H54 (cell line): ENCODE results near the gene NGB.
A peak's percentile ranks its signal among the peaks of the same experiment; 100 is the strongest.
"Not testable (repeated sequence)": the region's sequence is repeated elsewhere in the genome, so short reads cannot be mapped to it uniquely, and the experiment has no call there.

Experiments
- DNase-seq: peaks from one replicate; pipeline ENCODE4 v3.0.0; 2011; ENCODE audit warnings: low spot score, mixed read lengths; ENCODE audit not compliant: insufficient read length
- FAIRE-seq: peaks from 3 replicates; lab custom pipeline; 2011; peaks lifted over from hg19 to GRCh38; lab: Jason Lieb, UNC
- POLR2A ChIP-seq: IDR thresholded peaks from 2 replicates; pipeline ENCODE4 v1.6.1; 2011; ENCODE audit warnings: low read depth, mild to moderate bottlenecking, low read length

The NGB gene

GRCh38 chr14:77306851-77307496, 36.0 kb upstream of the NGB start:
- DNase-seq (no peak), FAIRE-seq (no peak)
- no peak for TF ChIP-seq POLR2A

- DNase-seq (no peak), FAIRE-seq (no peak)
- TF ChIP-seq POLR2A, result no peak
Measured at GRCh38 chr14:77306416-77306815, 35.4 kb upstream of the NGB start.

DNA sequence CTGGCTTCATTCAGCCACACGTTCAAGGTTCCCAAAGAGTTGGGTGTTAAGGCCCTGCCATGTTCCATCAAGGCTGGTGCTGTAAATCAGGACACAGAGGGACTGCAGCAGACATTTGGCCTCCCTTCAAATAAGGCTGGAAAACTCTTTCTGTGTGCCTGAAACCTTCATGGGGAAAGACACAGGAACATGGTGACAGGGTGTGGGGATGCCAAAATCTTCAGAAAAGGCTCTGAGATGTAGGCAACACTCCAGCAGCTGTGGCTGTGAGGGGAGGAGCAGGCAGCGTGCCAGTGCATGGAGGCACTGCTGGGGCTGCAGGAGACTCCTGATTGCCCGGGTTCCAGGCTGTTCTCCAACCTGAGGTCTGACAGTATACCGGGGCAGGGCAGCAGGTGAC, 34.7 kb upstream of the NGB start:
- DNase-seq (no peak), FAIRE-seq (no peak)
- TF ChIP-seq POLR2A, result no peak

DNA sequence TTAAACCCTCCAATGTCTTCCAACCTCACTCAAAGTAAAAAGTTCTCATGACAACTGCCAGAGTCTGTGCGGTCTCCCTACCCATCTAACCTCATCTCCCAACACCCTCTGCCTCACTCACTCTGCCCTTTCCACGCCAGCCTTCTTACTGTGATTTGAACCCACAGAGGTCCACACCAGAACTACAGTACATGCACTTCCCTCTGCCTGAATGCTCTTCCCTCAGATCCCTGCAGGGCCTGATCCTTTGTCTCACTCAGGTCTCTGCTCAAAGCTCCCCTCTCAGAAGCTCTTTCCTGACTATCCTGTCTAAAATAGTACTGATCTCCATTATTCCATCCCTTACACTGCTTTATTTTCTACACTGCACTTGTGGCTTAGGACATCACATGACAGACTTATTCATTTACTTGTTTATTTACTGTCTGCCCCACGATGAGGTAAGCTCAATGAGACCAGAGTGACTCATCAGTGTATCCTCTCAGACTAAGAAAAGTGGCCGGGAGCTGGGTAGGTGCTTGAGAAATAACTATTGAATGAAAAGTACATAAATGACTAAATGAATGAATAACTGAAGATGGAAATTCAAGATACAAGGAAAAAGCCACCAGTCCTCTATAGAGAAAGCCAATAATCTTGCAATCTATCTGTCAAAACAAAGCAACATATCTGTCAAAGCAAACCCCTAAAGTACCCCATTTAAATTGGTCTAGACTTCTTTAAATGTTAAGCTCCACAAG, 32.6 kb upstream of the NGB start:
- peak; percentile 67 for DNase-seq
- no peak for TF ChIP-seq POLR2A
- peak; percentile 83 for FAIRE-seq

DNA sequence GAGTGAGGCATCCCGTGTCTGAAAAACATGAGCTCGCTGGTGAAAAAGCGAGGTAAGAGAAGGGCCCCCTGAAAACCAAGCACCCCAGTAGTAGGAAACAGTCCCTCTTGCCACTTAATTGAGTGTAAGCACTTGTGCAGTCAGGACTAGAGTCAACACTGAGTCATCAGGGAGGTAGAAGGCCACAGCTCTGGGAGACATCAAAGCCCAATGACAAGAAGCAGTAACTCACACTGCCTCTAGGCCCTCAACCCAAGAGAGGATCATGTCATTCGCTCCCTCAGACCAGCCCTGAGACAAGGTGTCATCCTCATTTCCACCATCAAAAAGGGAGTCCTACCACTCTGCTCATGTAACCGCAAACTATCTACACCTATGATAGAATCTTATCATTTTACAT, 31.9 kb upstream of the NGB start:
- DNase-seq (peak; percentile 47), FAIRE-seq (peak; percentile 80)
- no peak for TF ChIP-seq POLR2A

GRCh38 chr14:77301103-77301502, 30.1 kb upstream of the NGB start:
- TF ChIP-seq POLR2A, result no peak
- no peak for FAIRE-seq
- DNase-seq, result peak; percentile 32

DNA sequence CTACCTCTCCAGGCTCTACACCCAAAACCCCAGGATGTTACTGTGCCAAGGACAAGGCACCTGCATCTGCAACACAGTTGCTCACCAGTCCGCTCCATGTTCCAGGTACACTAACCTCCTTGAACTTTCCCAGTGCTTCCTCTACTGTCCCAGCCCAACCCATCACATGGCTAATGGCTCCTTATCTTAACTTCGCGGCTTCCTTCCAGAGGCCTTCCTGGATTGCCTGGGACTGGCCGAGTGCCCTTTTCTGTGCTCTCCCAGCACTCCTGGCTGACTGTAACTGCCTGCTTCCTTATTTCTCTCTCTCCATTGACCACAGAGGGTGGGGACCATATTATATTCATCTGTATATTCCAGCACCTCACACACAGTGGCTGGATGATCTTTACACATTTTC, 28.8 kb upstream of the NGB start:
- no peak for TF ChIP-seq POLR2A
- no peak for DNase-seq
- no peak for FAIRE-seq

DNA sequence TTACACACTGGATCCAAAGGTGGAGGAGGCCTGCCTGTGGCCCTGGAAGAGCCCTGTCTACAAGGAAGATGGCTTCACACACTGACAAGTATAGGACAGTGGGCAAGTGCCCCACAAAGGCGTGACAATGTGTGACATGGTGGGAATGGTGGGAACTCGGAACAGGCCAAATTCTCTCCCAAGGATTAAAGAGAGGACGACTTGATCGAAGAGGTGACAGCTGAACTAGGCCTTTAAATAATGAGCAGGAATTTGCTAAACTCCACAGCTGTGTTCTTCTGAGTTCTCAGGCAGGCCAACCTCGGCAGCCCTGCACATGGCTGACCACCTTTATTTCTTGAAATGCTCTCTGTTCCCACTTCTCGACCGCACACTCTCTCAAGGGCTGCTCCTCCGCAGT, 25.9 kb upstream of the NGB start:
- no peak for DNase-seq
- FAIRE-seq, result no peak
- TF ChIP-seq POLR2A, result no peak

GRCh38 chr14:77296155-77296554, 25.1 kb upstream of the NGB start:
- DNase-seq (no peak), FAIRE-seq (no peak)
- no peak for TF ChIP-seq POLR2A

- FAIRE-seq (no peak), DNase-seq (no peak)
- TF ChIP-seq POLR2A, result no peak
Measured at GRCh38 chr14:77290705-77291104, 19.7 kb upstream of the NGB start.

DNA sequence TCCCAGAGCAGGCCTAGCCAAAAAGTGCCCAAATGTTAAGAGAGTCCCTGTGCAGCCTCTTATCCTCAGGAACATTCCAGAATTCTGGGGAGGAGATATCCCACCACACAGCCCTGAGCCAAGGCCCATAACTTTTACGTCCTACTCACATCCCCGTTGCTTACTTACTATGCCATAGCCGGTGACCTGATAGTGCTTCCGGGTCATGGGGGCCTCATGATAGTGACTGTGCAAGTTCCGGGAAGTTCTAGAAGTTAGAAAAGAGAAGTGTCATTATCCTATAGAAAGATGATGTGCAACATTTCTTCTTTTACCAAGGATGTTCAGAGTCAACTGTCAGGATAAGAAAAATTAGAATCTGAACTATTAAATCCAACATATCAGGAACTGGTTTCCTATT, 15.6 kb upstream of the NGB start:
- no peak for DNase-seq
- no peak for FAIRE-seq
- TF ChIP-seq POLR2A, result no peak

DNA sequence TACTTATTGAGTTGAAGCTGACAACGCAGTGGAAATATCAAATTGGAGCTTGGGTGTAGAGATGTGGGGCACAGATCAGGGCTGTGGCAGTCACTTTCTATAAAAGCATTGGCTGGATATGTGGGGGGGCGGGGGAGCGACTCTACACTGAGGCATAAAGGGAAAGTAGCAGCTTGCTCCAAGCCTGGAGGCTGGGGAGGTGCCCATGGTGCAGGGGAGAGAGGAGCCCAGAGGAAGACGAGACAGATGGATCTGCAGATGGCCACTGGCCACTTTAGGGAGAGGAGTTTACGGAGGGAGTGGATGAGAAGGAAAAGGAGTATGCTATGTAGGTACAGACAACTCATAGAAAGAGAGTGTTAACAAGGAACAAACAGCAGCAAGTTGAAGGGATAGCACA, 13.5 kb upstream of the NGB start:
- FAIRE-seq, result no peak
- no peak for TF ChIP-seq POLR2A
- DNase-seq, result no peak

- FAIRE-seq (no peak), DNase-seq (no peak)
- no peak for TF ChIP-seq POLR2A
Measured at GRCh38 chr14:77284066-77284465, 13.1 kb upstream of the NGB start.

DNA sequence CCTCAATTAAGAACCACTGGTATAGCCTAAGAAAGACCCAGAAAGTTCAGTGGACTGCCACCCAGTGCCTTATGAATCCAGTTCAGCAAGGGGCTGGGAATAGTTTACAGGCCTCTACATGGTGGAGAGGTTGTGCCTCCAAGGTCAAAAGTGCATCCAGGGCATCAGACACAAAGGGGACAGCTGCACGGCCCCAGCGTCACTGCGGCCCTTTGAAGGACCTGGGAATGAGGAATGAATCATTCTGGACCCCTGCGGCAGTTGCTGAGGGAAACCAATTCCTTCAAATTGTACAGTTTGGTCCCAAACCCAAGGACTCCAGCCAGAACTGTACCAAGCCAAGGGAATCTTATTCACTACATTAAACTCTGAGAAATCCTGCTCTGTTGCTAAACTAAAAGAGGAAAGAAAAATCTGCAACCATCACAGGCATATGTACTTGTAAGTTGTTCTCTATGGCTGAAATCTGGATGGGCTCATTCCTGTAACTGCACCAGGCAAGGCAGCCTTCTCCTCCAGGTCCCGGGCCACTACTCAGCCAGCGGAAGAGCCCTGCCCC, 10.9 kb upstream of the NGB start:
- no peak for FAIRE-seq
- no peak for TF ChIP-seq POLR2A
- DNase-seq, result no peak

- FAIRE-seq, DNase-seq: not testable (repeated sequence)
Measured at GRCh38 chr14:77280921-77281320, 9.9 kb upstream of the NGB start.
